HG02610 (cell line): ENCODE measurements around the gene ME3.

ENCODE experiments used
- ATAC-seq: cut with Tn5 transposase; IDR thresholded peaks from one replicate; pipeline ENCODE4 v1.9.1; 2021; ENCODE audit warnings: mild to moderate bottlenecking, moderate library complexity; ENCODE audit not compliant: unreplicated experiment

ME3 gene

GRCh38 chr11:86398106-86398505, 274.3 kb downstream of the ME3 start:
- ATAC-seq, result no peak

- no peak for ATAC-seq
Measured at GRCh38 chr11:86397351-86397750, 275.1 kb downstream of the ME3 start.

GRCh38 chr11:86396396-86396795, 276.0 kb downstream of the ME3 start:
- ATAC-seq, result no peak

- no peak for ATAC-seq
Measured at GRCh38 chr11:86395061-86395551, 277.3 kb downstream of the ME3 start.
